Measurements from ENCODE around the gene CDX1.

Gene CDX1

DNA sequence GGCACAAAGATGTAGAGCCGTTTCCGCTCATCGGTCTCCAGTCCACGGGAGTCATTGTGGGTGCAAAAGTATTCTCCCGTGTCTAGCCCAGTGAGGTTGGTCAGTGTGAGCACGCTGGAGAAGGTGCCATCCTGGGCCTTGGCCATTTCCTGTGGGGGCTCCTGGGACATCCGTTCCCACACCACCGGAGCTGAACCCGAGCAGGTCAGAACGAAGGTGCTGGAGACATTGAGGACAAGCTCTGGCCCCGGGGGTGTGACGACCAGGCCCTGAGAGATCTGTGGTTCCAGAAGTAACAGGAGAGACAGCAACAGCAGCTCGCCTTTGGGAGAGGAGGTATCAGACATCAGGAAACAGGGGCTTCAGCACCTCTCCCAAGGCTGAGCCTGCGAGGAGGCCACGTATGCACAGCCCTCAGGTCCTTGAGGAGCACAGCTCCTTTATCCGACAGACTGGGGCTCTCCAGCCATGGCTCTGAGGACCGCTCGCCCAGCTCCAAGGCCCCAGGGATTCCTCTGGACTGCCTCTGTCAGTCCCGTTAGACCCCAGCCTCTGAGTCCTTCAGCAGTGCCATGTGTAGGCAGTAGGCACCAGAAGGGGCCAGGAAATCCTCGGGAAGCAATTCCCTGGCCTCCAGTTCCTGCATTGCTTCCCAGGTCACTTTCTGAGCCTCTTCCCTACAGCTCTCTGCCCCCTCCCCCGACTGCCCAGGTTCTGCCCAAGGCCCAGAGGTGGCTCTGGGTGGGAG, 30.8 kb upstream of the CDX1 start:
- in situ Hi-C loops (cut with MboI; ENCODE audit: low sequenced_read_pairs, unreplicated experiment) = no loop called here
- TF ChIP-seq, protein P1, sequence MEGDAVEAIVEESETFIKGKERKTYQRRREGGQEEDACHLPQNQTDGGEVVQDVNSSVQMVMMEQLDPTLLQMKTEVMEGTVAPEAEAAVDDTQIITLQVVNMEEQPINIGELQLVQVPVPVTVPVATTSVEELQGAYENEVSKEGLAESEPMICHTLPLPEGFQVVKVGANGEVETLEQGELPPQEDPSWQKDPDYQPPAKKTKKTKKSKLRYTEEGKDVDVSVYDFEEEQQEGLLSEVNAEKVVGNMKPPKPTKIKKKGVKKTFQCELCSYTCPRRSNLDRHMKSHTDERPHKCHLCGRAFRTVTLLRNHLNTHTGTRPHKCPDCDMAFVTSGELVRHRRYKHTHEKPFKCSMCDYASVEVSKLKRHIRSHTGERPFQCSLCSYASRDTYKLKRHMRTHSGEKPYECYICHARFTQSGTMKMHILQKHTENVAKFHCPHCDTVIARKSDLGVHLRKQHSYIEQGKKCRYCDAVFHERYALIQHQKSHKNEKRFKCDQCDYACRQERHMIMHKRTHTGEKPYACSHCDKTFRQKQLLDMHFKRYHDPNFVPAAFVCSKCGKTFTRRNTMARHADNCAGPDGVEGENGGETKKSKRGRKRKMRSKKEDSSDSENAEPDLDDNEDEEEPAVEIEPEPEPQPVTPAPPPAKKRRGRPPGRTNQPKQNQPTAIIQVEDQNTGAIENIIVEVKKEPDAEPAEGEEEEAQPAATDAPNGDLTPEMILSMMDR (IDR thresholded peaks at IDR 0.05; ENCODE audit: borderline replicate concordance, control extremely low read depth, extremely low read depth, insufficient read depth, missing control alignments) = no peak

DNA sequence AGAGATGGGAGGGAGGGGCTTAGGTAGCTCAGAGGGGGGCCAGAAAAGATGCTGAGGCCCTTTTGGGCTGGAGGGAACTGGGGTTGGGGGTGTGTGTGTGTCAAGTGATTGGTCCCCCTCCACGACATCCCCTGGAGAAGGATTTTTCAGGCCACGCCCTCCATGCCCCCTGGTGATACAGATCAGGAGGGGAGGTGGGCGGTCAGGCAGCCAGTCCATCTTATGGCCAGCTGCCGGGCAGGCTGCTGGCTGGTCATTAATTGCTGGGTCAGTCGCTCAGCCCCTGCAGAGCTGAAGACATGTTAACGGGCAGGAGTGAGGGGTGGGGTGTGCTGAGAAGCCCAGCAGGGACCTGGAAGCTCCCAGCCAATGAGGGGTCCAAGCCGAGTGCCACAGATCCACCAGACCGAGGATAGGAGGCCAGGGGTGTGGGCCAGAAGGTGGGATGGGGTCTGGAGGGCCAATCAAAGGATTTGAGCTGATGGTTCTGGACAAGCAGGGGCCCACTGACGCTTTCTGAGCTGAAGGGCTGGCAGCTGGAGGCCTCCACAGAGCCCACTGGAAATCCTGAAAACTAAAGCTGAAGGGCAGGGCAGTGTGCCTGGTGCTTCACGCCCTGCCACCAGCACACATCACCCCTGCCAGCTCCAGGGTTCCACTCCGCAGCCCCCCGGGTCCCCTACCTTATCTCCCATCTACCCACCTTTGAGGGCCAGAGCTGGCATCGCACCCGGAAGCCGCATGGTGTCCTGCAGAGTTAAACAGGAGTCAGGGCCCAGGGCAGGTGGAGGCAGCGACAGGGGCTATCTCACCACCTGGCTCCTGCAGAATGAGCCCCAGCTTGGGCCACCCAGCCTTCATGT, 30.0 kb upstream of the CDX1 start:
- TF ChIP-seq, protein P1 (IDR thresholded peaks at IDR 0.05; ENCODE audit: borderline replicate concordance, control extremely low read depth, extremely low read depth, insufficient read depth, missing control alignments) = no peak
- in situ Hi-C loops (cut with MboI; ENCODE audit: low sequenced_read_pairs, unreplicated experiment) = no loop called here
- no peak for DNase-seq (ENCODE audit: low spot score)

More for the DNA sequence above, 30.8 kb upstream of the CDX1 start:
- DNase-seq (ENCODE audit: low spot score) = no peak

DNA sequence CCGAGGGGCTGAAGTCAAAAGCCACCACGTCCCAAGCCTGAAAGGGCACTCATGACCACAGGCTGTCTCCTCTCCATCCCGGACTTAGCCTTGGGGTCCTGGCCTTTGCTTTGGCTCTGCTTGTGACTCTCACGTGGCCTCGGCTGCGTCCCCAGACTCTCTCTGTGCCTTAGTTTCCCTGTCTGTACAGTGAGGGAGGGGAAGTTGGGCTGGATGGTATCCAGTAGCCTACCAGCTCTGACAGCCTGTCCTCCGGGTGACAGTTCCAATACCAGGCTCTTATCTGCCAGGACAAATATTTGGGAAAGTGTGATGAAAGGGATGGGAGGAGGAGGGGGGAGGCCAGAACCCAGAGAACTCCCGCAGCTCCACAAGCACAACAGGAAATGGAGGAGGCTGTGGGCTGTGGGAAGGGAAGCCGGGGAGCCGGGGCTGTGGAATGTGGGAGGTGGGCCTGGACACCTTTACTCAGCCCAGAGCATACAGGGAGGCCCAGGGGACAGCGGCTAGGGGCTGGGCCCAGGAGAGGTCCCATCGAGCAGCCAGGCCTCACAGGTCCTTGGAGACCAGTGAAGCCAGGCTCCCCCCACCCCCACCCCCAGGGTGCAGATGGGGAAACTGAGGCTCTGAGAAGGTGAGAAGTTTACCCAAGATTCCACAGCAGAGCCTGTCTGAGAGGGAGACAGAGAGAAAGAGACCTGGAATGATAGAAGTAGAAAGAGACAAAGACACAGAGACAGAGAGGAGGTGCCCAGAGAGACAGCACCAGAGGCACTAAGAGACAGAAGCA, 29.2 kb upstream of the CDX1 start:
- DNase-seq (ENCODE audit: low spot score) = no peak
- in situ Hi-C loops (cut with MboI; ENCODE audit: low sequenced_read_pairs, unreplicated experiment) = no loop called here
- TF ChIP-seq, protein P1 (IDR thresholded peaks at IDR 0.05; ENCODE audit: borderline replicate concordance, control extremely low read depth, extremely low read depth, insufficient read depth, missing control alignments) = no peak

DNA sequence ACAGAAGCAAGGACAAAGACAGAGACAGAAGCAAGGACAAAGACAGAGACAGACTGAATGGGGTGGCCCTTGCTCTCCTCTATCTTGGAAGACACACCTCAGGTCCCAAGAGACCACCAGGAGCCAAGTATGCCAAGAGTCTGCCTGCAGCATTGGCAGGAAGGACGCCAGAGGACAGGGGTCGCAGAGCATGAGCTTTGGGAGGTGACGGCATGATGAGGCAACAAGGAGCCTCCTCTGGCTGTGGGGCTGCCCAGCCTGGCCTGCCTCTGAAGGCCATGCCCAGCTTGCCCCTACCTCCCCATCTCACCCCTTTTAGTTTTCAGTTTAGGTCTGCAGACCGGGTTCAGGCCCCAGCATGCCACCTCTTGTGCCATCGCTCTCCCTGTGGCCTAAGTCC, 28.6 kb upstream of the CDX1 start:
- no peak for DNase-seq (ENCODE audit: low spot score)
- in situ Hi-C loops (cut with MboI; ENCODE audit: low sequenced_read_pairs, unreplicated experiment) = no loop called here
- TF ChIP-seq, protein P1 (IDR thresholded peaks at IDR 0.05; ENCODE audit: borderline replicate concordance, control extremely low read depth, extremely low read depth, insufficient read depth, missing control alignments) = no peak

DNA sequence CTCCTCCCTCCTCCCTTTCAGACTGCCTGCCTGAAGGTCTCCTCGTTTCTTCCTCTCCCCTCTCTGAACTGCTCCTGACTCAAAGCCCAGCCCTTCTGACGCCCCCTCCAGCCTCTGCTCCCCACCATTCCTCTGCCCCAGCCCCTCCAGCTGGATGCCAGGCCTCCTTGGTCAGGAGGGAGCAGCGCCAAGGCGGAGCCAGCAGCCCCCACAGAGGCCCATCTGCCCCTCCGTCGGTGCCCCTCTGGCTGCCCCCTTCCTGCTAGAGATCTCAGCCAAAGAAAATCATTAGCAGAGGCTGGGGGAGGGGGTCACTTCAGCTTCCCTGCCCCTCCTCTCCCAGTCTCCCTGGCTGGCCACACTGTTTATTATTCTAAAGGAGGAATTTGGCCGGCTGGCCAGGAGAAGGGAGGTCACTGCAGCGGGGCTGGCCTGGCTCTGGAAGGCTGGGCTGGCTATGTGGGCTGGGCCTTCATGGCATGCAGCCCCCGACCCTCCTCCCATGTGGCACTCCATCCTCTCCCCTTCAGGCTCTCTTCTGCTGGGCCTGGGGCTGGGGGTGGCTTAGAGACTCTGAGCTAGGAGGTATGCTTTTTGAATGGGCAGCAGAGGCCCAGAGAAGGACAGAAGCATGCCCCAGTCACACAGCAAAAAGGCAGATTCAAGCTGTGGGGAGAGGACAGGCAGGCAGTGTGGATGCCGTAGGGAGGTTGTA, 27.9 kb upstream of the CDX1 start:
- in situ Hi-C loops (cut with MboI; ENCODE audit: low sequenced_read_pairs, unreplicated experiment) = no loop called here

More for the DNA sequence above, 27.9 kb upstream of the CDX1 start:
- DNase-seq (ENCODE audit: low spot score) = no peak
- TF ChIP-seq, protein P1 (IDR thresholded peaks at IDR 0.05; ENCODE audit: borderline replicate concordance, control extremely low read depth, extremely low read depth, insufficient read depth, missing control alignments) = no peak
